Stimulated activated CD4-positive, alpha-beta T cell treated with anti-CD3 and anti-CD28 coated beads, Interleukin-15, amount 100 ng/mL, for 24 hours (primary cell): Measurements from ENCODE around the gene EHBP1L1.

ENCODE experiments used
- DNase-seq: peaks from one replicate; pipeline ENCODE4 v3.0.0-alpha.2; 2020

The EHBP1L1 gene

DNA sequence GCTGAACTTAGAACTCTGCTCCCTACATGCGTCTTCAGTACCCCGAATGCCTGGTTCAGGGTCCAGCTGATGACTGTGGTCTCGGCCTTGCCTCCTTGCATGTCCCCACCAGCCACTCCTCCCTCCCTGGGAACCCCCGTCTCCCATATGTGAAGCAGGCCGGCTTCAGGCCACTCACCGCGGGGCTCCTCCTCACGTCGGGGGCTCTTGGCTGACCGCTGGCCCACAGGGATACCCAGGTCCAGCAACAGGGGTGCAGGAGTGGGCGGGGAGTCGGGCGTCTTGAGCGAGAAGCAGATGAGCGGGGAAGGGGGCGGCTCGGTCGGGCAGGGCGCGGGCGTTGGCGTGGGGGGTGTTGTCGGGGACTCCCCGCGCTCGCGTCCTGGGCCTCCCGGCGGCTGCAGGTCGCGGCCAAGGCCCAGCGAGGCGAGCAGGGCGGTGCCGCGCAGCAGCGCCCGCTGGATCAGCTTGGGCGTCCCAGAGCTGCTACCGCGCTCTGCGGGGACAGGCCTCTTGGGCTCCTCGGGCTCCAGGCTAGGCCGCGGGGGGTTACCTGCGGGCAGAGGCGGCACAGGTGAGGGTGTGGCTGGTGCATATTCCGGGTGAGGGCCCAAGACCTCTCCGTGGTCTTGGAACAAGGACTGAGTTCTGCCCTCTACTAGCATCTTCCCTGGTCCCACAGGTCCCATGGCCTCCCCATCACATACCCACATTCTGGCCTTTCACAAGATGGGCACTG is 23.5 kb downstream of the EHBP1L1 start:
- no peak for DNase-seq

DNA sequence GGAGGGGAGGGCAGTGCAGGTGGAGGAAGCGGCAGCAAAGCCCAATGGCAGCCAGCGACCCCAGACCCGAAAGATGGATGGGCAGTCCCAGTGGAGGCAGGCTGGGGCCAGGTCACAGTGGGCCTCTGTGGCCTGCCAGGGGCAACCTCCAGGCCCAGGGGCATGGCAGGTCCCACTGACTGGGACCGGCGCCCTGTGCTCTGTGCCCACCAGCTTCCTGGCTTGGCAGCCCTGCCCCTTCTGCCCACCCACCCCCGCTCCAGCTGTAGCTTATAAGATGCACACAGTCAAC is 24.0 kb downstream of the EHBP1L1 start:
- no peak for DNase-seq

DNA sequence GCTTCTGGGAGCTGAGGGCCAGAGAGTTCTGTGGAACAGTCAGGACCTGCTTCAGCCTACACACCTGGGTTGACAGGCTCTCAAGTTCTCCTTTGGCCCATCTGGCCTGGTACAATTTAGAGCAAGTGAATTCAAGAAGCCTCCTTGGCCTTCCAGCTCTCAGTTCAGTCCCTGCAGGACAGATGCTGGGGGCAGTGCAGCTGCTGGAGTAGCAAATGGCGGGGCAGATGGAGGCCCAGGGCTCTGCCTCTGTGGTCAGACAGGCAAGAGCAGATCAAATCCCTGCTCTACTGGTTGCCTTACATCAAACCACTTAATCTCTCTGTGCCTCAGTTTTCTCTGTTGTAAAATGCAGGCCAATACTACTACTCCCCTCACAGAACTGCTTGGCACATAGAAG is 28.4 kb downstream of the EHBP1L1 start:
- DNase-seq: no peak

DNA sequence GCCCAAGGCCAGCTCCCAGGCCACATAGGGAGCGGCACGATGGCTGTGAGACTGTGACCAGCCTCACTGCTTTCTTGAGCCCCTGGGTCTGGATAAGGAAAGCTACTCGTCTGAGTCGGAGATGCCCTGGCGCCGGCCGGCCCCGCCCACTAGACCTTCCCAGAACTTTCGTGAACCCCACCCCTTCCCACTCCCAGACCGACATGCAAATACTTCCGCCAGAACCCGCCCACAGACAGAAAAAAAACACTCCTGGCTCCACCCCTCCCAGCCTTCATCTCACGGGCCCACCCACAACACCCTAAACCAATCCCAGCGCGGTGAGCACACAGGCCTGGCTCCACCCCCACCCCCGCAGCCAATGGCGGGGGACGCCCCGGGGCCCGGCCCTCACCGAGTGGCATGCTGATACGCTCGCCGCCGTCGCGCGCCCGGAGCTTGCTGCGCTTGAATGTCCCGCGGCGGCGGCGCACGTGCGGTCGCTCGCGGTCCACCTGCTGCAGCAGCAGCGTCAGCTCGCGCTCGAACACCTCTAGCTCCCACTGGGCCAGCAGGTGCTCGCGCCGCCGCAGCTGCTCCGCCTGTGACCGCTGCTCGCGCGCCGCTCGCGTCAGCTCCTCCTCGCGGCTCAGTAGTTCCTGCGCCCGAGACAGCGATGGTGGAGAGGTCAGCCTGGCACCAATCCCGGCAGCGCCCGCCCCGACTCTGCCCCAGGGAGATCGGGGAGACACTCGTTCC is 31.2 kb downstream of the EHBP1L1 start:
- DNase-seq: peak; percentile 33

DNA sequence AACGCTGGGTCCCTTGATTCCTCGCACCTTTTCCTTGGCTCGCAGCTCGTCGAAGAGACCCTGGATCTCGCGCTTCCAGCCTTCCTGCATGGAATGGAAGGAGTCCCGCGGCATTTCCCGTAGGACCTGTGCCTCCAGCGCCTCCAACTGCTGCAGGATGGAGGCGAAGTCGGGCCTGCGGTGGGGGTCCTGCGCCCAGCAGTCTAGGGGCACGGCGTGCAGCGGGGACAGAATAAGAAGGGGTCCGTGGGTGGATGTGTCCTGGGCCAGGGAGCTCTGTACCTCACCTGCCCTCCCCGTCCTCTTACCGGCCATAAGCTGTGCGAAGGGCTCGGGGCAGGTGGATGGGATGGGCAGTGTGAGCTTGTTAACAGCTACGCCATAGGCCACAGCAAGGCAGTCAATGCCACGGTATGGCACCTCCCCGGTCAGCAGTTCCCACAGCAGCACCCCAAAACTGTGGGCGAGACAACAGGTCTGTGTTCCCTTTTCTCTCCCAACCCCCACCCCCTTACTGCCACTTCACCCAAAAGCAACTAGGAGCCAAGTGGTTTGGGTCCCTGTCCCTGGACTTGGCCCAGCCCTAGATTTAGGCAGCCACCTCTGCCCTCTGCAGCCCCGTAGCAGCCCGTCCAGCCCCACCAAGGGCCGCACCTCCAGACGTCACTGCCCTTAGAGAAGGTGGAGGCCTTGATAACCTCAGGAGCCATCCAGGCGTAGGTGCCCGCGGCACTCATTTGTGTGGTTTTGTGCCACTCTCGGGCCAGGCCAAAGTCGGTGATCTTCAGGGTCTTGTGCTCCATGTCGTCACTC is 32.0 kb downstream of the EHBP1L1 start:
- no peak for DNase-seq

DNA sequence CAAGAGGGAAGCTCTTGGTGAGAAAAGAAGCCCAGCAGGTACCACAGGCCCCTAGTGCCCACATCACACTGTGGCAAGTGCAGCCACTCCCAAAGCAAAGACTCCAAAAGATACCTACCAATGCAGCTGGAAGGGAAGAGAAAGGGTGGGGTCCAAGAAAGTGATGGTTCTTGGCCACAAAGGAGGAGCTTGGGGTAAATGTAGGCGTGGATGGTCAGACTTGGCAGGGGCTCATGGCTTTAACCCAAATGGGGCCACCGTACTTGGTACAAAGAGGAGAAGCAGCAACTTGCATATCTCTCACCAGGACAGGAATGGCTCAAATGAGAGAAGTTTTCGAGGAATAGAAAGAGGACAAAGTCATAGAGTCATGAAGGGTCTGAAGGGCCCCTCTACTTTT is 33.4 kb downstream of the EHBP1L1 start:
- DNase-seq: no peak

DNA sequence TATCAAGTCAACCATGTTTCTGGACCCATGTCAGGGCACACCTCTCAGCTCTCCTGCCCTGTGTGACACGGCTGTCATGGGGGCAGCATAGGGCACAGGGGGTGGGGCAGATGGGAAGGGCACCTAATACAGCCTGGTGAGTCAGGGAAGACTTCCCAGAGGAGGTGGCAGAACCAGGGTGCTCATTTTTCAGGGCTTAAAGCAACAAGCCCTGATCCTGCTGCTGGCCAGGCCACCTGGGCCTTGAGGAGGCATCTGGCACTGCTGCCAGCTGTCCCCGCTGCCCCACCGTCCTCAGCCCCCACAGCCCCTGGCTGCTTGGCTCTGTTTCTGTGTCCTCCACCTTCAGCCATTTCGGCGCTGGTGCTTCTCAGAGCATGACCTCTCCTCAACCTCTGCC is 33.8 kb downstream of the EHBP1L1 start:
- DNase-seq: no peak

DNA sequence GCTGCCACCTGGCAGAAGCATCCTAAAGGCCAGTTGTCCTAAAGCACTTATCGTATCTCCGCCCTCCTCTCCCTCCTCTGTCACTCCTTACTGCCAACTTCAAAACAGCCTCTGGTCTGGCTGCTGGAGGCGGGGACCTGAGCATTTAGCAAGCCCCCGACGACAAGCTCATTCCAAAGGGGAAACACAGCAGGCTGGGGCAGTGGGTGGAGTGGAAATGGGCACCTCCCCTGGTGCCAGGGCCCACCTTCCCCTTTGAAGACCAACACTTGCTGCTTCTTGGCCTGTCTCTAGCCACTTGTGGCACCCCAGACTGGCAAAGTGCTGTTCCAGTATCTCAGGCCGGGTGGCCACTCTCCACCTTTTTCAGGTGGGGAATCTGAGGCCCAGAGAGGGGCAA is 34.6 kb downstream of the EHBP1L1 start:
- DNase-seq: no peak

DNA sequence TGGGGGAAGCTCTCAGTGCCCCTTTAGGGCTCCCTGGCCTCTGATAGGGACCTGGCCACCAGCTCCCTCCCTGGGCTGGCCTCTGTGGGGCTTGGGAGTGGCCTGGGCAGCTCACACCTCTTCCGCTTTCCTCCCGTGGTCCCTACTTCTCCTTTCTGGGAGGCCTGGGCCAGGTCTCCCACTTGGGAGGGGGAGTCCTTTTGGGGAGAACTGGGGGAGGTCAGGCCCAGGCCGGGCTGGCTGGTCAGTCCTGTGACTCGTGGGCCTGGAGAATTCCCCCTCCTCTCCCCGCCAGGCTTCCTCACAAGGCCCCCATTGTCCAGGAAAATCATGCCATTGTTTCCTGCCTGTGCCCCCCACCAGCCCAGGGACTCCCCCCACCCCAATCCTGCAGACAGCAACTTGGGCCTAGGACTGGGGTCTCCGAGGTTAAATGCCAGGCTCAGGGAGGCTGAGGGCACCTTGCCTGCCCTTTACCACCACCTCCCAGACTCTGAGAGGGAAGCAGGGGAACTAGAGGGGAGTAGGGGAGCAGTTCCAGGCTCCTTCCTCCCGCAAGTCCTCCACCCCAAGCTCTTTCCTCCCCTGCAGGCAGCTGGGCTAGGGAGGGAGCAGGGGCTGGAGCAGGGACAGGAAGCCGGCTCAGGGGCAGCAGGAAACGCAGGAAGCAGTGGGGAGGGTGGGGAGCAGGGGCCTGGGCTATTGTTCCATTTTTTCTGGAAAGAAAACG is 35.3 kb downstream of the EHBP1L1 start:
- no peak for DNase-seq

DNA sequence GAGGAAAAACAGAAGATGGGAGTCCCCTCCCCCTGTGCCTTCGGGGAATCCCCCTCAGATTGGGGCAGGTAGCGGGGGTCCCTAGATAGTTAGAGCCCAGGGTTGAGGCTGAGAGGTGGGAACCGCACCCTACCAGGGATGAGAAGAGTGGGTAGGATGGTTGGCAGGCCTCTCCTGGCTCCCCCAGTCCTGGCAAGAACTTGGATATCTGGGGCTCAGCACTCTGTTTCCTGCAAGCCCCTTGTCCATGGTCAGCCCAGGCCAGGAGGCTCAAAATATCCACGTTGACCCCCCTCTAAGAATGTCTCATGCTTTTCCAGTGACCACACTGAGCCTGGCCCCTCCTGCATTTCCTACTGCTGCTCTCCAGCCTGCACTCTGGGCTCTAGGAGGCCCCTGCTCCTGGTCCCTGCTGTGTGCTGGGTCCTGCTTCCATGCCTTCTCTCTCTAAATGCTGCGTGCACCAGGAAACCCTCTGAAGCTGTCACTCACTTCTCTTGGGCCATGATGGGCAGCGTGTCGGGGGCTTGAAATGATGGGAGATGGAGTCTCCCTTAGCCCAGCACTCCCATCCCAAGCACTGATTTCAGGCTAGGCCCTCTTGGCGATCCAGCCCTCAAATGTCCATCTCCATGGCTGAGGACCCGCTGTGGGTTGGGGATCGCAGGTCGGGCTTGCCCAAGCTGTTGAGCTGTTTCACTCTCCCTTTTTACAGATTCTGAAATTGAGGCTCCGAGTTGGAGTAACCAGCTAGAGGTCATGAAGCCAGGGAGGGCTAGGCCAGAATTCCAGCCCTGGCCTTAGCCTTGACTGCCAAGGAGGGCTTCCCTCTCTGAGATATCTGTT is 36.1 kb downstream of the EHBP1L1 start:
- no peak for DNase-seq

DNA sequence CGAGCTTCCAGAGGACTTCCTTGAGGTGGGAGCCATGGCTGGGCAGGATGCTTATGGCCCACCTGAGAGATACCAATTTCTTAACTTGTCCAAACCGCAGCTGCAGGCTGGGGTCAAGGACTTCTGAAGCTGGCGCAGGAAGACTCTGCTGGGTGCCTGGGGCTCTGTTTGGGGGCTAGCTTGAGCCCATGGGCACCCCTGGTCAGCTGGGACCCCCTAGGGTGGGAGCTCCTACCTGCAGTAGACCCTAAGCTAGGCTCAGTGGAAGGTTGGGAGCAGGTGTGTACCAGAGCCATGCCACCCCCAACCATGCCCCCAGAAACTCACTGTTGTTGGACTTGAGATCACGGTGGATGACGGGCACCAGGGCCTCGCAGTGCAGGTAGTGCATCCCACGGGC is 36.8 kb downstream of the EHBP1L1 start:
- DNase-seq: no peak

DNA sequence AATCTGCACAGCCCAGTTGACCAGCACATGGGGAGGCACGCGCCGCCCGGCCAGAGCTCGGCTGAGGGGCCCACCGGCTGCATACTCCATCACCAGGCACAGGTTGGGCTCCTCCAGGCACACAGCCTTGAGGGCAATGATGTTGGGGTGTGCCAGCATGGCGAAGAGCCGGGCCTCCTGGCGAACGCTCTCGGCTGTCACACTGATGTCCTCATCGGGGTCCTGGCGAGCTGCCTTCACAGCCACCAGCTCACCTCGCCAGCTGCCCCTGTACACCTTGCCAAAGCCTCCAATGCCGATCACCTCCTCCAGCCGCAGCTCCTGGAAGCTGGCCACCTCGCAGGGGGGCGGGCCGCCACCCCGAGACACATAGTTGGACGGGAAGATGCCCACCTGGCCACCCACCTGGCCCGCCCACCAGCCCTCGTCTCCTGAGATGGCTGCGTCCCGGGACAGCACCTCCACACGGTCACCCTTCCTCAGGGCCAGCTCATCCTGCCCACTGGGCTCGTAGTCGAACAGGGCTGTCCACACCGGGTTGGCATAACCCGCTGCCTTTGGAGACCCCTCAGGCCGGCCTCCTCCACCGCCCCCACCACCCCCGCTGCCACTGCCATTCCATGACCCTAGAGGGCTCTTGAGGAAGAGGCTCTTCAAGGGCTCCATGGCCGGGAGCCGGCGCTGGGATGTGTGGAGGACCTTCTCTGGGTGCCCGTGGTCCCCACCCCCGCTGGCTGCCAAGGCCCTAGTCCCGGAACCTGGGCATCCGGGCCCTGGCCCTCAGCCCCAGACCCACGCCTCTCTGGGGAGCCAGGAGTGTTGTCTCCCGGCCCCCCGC is 37.5 kb downstream of the EHBP1L1 start:
- peak; percentile 34 for DNase-seq

DNA sequence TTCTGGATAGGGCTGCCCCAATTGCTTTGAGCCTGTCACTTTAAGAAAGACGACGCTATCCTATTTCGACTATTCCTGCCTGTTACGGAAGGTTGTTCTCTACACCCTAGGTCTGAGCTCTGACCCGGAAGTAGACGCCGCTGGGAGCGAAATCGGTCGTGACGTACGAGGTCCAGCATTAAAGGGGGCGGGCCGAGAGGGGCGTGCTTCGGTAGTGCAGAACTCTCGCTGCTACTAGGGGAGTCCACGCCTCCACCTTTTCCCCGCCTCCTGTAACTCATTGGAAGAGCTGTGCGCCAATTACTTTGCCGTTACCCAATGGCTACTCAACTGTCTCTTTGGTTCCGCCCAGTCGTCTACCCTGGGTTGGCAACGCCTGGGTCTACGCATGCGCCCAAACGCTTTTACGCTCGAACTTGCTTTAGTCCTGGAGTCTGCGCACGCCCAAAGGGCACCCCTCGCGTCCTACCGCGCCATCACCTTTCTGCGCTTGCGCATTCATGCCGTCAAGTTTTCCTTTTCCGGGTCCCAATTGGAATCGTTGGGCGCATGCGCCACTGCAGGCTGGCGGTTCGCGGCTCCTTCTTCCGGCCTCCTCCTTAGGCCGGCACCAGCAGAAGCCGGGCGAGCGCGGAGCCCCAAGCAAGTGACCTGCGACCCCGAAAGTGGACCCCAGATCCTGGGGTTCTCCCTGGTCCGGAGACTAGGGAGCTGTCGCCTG is 39.5 kb downstream of the EHBP1L1 start, which contains the start of gene PCNX3:
PCNX3 (plus strand) TSS at position 548 of the 721 bp plus-strand sequence. CDS start 536 bp downstream, outside the sequence.
- DNase-seq: peak; percentile 100

DNA sequence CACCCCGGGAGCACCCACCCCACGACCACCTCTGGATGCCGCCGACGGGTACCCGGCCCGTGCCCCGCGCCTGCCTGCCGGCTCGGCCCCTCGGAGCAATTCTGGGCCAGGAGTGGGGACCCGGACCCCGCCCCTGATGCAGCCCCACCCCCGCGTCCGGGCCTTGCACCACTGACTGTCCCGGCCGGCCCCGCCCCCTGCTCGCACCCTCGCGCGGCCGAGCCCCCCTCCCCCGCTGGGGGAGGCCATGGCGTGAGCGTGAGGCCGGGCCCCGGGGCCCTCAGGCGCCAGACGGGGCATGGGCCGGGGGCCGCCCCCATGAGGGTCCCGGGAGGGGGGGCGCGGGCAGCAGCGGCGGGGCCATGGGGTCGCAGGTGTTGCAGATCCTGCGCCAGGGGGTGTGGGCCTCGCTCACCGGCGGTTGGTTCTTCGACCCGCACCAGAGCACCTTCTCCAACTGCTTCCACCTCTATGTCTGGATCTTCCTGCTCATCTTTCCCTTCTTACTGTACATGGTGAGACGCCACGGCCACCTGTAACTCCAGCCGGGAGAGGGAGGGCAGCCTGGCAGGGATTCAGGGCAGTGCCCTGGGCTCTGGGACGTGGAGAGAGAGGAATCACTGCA is 40.2 kb downstream of the EHBP1L1 start:
- peak; percentile 77 for DNase-seq

DNA sequence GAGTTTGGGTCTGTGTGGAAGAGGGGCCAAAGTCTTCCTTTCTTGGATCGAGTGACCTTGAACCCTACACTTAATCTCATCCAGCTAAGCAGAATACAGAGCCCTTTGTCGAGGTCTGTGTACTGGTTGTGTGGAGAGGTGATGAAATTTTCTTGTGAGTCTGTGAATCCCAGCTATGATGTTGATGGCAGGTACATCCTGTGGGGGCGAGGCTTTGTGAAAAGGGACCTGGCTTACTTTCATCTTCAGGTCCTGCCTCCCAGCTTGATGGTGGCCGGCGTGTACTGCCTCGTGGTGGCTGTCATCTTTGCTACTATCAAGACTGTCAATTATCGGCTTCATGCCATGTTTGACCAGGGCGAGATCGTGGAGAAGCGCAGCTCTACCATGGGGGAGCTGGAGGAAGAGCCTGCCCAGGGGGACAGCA is 40.7 kb downstream of the EHBP1L1 start:
- peak; percentile 37 for DNase-seq

DNA sequence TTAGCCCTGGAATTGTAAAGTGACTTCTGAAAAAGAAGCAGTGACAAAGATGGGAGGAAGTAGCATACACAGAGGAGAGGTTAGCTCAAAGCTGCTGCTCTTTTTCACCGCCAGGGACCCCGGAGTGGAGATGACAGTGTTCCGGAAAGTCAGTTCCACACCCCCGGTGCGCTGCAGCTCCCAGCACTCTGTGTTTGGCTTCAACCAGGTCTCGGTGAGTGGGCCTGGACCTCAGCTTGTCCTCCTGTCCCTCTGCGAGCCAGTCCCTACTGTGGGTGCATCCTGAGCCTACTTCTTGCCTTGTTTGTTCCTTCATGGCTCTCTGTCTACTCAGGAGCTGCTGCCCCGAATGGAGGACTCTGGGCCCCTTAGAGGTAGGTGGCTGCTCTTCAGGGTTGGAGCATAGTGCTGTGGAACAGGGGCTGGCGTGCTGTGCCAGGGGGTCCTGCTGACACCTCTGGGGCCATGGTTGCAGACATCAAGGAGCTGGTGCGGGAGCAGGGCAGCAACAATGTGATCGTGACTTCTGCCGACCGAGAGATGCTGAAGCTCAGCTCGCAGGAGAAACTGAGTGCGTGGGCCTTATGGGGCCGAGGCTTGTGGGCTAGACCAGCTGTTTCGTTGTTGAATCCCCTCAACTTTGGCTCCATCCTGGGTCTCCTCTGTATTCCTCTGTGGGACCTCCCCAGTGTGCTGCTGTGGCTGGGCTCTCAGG is 41.4 kb downstream of the EHBP1L1 start:
- DNase-seq: no peak

DNA sequence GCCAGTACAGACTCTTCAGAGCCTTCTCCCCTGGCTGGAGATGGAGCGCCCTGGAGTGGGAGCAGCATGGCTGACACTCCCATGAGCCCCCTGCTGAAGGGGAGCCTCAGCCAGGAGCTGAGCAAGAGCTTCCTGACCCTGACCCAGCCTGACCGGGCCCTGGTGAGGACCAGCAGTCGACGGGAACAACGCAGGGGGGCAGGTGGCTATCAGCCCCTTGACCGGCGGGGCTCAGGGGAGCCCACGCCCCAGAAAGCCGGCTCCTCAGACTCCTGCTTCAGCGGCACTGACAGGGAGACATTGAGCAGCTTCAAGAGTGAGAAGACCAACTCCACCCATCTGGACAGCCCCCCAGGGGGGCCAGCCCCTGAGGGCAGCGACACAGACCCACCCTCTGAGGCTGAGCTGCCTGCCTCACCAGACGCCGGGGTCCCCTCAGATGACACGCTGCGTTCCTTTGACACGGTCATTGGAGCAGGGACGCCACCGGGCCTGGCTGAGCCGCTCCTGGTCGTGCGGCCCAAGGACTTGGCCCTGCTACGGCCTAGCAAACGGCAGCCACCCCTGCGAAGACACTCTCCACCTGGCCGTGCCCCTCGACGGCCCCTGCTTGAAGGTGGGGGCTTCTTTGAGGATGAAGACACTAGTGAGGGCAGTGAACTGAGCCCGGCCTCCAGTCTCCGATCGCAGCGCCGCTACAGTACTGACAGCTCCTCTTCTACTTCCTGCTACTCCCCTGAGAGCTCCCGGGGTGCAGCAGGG is 42.3 kb downstream of the EHBP1L1 start:
- DNase-seq: no peak

DNA sequence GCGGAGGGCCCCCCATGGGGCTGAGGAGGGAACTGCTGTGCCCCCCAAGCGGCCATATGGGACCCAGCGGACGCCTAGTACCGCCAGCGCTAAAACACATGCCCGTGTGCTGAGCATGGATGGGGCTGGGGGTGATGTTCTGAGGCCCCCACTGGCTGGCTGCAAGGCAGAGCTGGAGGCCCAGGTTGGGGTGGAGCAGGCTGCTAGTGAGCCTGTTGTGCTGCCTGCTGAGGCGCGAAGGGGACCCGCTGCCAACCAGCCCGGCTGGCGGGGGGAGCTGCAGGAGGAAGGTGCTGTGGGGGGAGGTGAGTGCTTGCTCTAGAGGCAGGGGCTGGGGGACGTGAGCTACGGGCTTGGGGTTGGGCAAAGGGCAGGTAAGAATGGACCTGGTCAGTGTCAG is 42.9 kb downstream of the EHBP1L1 start:
- DNase-seq: no peak
